Aorta (tissue), 5 donors: ENCODE measurements around the gene SLC2A8. TPM values are rescaled to one million over a fixed set of nuclear protein-coding genes. Genes with fewer than 3 reads are reported as not detected.
A peak's percentile ranks its signal among the peaks of the same experiment; 100 is the strongest.

Source experiments
- ATAC-seq: fragments of 200-7000 bp; cut with Tn5 transposase; one replicate; pipeline ENCODE4 v1.9.1; 2022; ENCODE audit warnings: moderate library complexity; ENCODE audit not compliant: low FRiP score
- DNase-seq, 2 donors: peaks; one replicate each; pipeline ENCODE4 v3.0.0-alpha.2; 2020
- H3K27ac ChIP-seq, 2 donors: one replicate each; pipeline ENCODE4 v1.5.1; 2013; ENCODE audit warnings: low read length in 2 of 2, mild to moderate bottlenecking in 2 of 2, moderate library complexity in 2 of 2, control low read depth in 1 of 2, inconsistent platforms in 1 of 2, low read depth in 1 of 2
- H3K27me3 ChIP-seq, 2 donors: one replicate each; pipeline ENCODE4 v1.6.1; 2013; ENCODE audit warnings: control low read depth in 1 of 2, low read length in 1 of 2, mild to moderate bottlenecking in 1 of 2, moderate library complexity in 1 of 2; ENCODE audit not compliant: insufficient read depth in 2 of 2, control insufficient read depth in 1 of 2
- H3K36me3 ChIP-seq, 2 donors: one replicate each; pipeline ENCODE4 v1.6.1; 2013; ENCODE audit warnings: control low read depth in 1 of 2, low read length in 1 of 2, mild to moderate bottlenecking in 1 of 2; ENCODE audit not compliant: insufficient read depth in 2 of 2, control insufficient read depth in 1 of 2
- H3K4me1 ChIP-seq, 2 donors: one replicate each; pipeline ENCODE4 v1.6.1; 2013; ENCODE audit warnings: low read length in 2 of 2, control low read depth in 1 of 2, mild to moderate bottlenecking in 1 of 2, moderate library complexity in 1 of 2; ENCODE audit not compliant: insufficient read depth in 2 of 2, control insufficient read depth in 1 of 2
- H3K4me3 ChIP-seq, 2 donors: one replicate each; pipeline ENCODE4 v1.5.1; 2013; ENCODE audit warnings: low read length in 2 of 2, control low read depth in 1 of 2, mild to moderate bottlenecking in 1 of 2
- H3K9me3 ChIP-seq: one replicate; pipeline ENCODE4 v1.6.1; 2013; ENCODE audit warnings: mild to moderate bottlenecking, low read length; ENCODE audit not compliant: control insufficient read depth
- WGBS, 2 donors: extraction: QIAGEN DNeasy Blood & Tissue Kit; methylation state at CpG; one replicate each; pipeline ENCODE4 v1.1.7; 2013; 5-methylcytosine and 5-hydroxymethylcytosine counted together
- intact Hi-C, 2 donors: fragments of 100-400 bp; cut with DNase I; formaldehyde crosslinking; loops; one replicate each; pipeline versions ENCODE4 v1.14.2 to v1.15.0; 2022
- polyA plus RNA-seq, 2 donors: library from polyadenylated mRNA; stranded (reverse); fragments of 200-250 nt; gene quantifications; one replicate each; pipeline ENCODE4 v1.2.3, GENCODE V29; 2013
- total RNA-seq, 2 donors: library from RNA; stranded (reverse); fragmentation: NEBNext Ultra II Directional; extraction: Animal tissue kit (Norgen Biotek cat#: 25700); gene quantifications; one replicate each; pipeline ENCODE4 v1.2.1, GENCODE V29; 2021
- donor health status: healthy with polysubstance abuse.
- donor health status: Bipolar disorder and iron deficiency.
- donor health status: DM: no; HTN: no; CAD: no.
- donor health status: DM: no; HTN: no; CAD: no.
- donor health status: DM: yes; HTN: yes; CAD: no.

Gene SLC2A8
- total and polyA plus RNA-seq, 4 donors: 9.9 to 30.5 (median 18.2) TPM

- Histone ChIP-seq H3K4me1 (no peaks in the 10 kb centered on the region), H3K27ac (no peak overlapping the region), H3K4me3 (no peak overlapping the region), H3K9me3 (no peaks in the 10 kb centered on the region), H3K36me3 (peaks cover 0 to 2% of the 10 kb centered on the region in 2 donors), H3K27me3 (no peaks in the 10 kb centered on the region)
- intact Hi-C loops: no loop called here
- 30 to 32% methylated on average over 10 of the region's 10 CpGs for WGBS, 2 donors
- peak; percentile 67 for ATAC-seq
- DNase-seq: peak; percentile 45 to 72
Measured at GRCh38 chr9:127388037-127388855, 8.7 kb upstream of the SLC2A8 start.

DNA sequence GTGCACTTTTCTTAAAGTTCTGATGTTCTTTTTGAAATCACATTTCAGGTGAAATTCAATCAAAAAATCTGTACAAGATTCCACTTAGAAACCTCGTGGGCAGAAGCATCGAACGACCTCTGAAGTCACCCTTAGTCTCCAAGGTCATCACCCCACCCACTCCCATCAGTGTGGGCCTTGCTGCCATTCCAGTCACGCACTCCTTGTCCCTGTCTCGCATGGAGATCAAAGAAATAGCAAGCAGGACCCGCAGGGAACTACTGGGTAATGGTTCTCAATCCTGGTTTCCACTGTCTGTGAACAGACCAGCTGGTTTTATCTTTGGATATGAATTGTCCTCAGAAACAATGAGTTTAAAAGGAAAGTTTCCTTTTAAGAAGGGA, 8.1 kb upstream of the SLC2A8 start:
- intact Hi-C loops: no loop called here
- ATAC-seq (no peak), DNase-seq (no peak)
- H3K27ac ChIP-seq: no peak overlapping the region
- WGBS, 2 donors: 74 to 75% methylated on average over 6 of the region's 6 CpGs
- H3K9me3 ChIP-seq: no peaks in the 10 kb centered on the region
- peaks cover 0 to 2% of the 10 kb centered on the region in 2 donors for H3K36me3 ChIP-seq
- no peaks in the 10 kb centered on the region for H3K27me3 ChIP-seq
- no peaks in the 10 kb centered on the region for H3K4me1 ChIP-seq
- no peak overlapping the region for H3K4me3 ChIP-seq

DNA sequence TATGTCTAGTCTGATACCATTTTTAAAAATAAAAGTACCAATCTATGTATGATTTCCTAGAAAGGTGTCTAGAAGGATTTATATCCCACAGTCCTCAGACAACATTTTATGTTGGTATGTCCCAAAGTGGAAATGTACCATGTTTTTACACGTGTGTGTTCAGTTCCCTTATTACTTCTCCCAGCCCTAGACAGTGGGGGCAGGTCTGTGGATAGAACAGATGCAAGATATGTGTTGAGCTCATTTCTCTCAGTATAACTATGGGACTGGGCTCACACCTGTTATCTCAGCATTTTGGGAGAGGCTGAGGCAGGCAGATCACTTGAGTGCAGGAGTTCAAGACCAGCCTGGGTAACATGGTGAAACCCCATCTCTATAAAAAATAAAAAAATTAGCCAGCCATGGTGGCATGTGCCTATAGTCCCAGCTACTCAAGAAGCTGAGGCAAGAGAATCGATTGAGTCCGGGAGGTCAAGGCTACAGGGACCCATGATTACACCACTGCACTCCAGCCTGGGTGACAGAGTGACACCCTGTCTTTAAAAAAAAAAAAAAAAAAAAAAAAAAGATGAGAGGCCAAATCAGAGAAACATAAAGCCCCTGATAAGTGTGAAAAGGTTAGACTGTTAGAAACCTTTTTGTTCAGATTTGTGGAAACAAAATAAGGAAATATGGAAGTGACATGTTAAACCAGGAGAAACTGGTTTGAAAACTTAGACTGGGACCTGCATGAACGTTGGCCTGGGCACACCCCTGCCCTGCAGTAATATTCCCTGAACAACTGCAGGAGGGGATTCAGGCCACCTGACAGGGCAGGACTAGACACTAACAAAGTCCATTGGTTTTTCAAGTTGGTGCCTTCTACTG, 7.4 kb upstream of the SLC2A8 start:
- ATAC-seq: no peak
- H3K27me3 ChIP-seq: no peaks in the 10 kb centered on the region
- DNase-seq: no peak
- no peak overlapping the region for H3K4me3 ChIP-seq
- WGBS, 2 donors: 80 to 87% methylated on average over 4 of the region's 4 CpGs
- H3K36me3 ChIP-seq: peaks cover 0 to 2% of the 10 kb centered on the region in 2 donors
- intact Hi-C loops: no loop called here
- H3K9me3 ChIP-seq: no peaks in the 10 kb centered on the region
- no peaks in the 10 kb centered on the region for H3K4me1 ChIP-seq
- no peak overlapping the region for H3K27ac ChIP-seq

DNA sequence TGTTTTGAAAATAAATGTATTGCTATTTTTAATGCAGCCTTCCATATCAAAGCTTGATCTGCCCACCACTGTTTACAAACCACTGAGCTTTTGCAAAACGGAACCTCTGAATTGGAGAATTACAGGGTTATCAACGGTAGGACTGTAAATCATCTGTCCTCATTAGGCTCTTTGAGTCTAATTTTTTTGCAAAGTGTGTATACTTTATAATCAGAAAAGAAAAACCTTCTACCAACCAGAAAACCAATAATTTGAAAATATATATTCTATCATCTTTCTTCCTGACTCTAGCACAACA, 6.8 kb upstream of the SLC2A8 start:
- H3K27ac ChIP-seq: no peak overlapping the region
- DNase-seq: no peak
- H3K27me3 ChIP-seq: no peaks in the 10 kb centered on the region
- no peaks in the 10 kb centered on the region for H3K9me3 ChIP-seq
- intact Hi-C loops: no loop called here
- H3K4me1 ChIP-seq: no peaks in the 10 kb centered on the region
- no peak overlapping the region for H3K4me3 ChIP-seq
- ATAC-seq: no peak
- 82 to 83% methylated on average over 2 of the region's 2 CpGs for WGBS, 2 donors
- peaks cover 0 to 2% of the 10 kb centered on the region in 2 donors for H3K36me3 ChIP-seq

DNA sequence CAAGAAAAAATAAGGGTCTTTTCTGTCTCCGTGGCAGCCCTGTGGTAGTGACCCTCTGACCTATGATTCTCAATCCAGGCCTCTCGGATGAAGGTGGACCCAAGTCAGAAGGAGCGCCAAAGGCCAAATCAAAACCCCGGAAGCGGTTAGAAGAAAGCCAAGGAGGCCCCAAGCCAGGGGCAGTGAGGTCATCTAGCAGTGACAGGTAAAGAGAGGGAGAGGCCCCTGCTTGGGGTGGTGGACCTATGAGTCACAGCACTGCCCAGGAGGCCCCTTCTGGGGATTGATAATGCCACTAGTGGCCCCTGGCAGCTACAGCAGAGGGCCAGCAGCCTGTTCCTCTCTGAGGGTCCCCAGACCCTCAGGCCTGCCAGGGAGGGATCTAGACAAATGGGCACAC, 6.4 kb upstream of the SLC2A8 start:
- no peak for DNase-seq
- intact Hi-C loops: no loop called here
- Histone ChIP-seq H3K4me1 (no peaks in the 10 kb centered on the region), H3K36me3 (peaks cover 0 to 2% of the 10 kb centered on the region in 2 donors), H3K27ac (no peak overlapping the region), H3K9me3 (no peaks in the 10 kb centered on the region), H3K4me3 (no peak overlapping the region), H3K27me3 (no peaks in the 10 kb centered on the region)
- no peak for ATAC-seq
- WGBS, 2 donors: 78 to 79% methylated on average over 5 of the region's 5 CpGs

GRCh38 chr9:127392166-127392565, 4.8 kb upstream of the SLC2A8 start:
- H3K27me3 ChIP-seq: no peaks in the 10 kb centered on the region
- intact Hi-C loops: no loop called here
- H3K4me3 ChIP-seq: no peak overlapping the region
- ATAC-seq (no peak), DNase-seq (no peak)
- peaks cover 0 to 2% of the 10 kb centered on the region in 2 donors for H3K36me3 ChIP-seq
- H3K4me1 ChIP-seq: no peaks in the 10 kb centered on the region
- H3K9me3 ChIP-seq: no peaks in the 10 kb centered on the region
- WGBS, 2 donors: 87 to 93% methylated on average over 5 of the region's 5 CpGs
- no peak overlapping the region for H3K27ac ChIP-seq

GRCh38 chr9:127392976-127393375, 4.0 kb upstream of the SLC2A8 start:
- H3K4me3 ChIP-seq: no peak overlapping the region
- H3K27ac ChIP-seq: no peak overlapping the region
- no peak for ATAC-seq
- intact Hi-C loops: no loop called here
- peaks cover 0 to 2% of the 10 kb centered on the region in 2 donors for H3K36me3 ChIP-seq
- H3K9me3 ChIP-seq: no peaks in the 10 kb centered on the region
- H3K4me1 ChIP-seq: no peaks in the 10 kb centered on the region
- no peak for DNase-seq
- 80 to 85% methylated on average over 5 of the region's 5 CpGs for WGBS, 2 donors
- no peaks in the 10 kb centered on the region for H3K27me3 ChIP-seq

DNA sequence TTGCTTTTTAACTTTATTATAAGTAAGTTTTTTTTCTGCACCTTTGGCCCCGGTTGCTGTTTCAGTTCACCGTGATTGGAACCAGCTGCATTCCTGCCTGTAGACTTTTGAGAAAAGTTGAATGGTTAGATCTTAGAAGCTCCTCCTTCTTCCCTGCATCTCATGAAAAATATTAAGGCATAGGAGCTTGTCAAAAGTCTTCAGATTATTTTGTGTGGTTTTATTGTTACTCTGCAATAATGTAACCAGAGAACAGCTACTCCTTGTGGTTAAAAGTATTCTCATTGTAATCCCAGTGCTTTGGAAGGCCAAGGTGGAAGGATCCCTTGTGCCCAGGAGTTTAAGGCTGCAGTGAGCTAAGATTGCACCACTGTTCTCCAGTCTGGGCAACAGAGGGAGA, 3.3 kb upstream of the SLC2A8 start:
- Histone ChIP-seq H3K4me3 (no peak overlapping the region), H3K27me3 (no peaks in the 10 kb centered on the region), H3K27ac (no peak overlapping the region), H3K9me3 (no peaks in the 10 kb centered on the region), H3K36me3 (peaks cover 0 to 2% of the 10 kb centered on the region in 2 donors), H3K4me1 (no peaks in the 10 kb centered on the region)
- WGBS, 2 donors: 48 to 60% methylated on average over 2 of the region's 2 CpGs
- DNase-seq (no peak), ATAC-seq (no peak)
- intact Hi-C loops: no loop called here
